ENCODE measurements around the gene KRTAP4-1.
"Not testable (repeated sequence)": the region's sequence is repeated elsewhere in the genome, so short reads cannot be mapped to it uniquely, and the experiment has no call there.

DNA sequence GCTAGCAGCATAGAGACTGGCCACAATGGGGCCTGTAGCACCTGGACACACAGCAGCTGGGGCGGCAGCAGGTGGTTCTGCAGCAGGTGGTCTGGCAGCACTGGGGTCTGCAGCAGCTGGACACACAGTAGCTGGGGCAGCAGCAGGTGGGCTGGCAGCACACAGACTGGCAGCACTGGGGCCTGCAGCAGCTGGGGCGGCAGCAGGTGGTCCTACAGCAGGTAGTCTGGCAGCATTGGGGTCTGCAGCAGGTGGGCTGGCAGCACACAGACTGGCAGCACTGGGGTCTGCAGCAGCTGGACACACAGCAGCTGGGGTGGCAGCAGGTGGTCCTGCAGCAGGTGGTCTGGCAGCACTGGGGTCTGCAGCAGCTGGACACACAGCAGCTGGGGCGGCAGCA is 24.5 kb downstream of the KRTAP4-1 start:
- TF ChIP-seq, protein P1, sequence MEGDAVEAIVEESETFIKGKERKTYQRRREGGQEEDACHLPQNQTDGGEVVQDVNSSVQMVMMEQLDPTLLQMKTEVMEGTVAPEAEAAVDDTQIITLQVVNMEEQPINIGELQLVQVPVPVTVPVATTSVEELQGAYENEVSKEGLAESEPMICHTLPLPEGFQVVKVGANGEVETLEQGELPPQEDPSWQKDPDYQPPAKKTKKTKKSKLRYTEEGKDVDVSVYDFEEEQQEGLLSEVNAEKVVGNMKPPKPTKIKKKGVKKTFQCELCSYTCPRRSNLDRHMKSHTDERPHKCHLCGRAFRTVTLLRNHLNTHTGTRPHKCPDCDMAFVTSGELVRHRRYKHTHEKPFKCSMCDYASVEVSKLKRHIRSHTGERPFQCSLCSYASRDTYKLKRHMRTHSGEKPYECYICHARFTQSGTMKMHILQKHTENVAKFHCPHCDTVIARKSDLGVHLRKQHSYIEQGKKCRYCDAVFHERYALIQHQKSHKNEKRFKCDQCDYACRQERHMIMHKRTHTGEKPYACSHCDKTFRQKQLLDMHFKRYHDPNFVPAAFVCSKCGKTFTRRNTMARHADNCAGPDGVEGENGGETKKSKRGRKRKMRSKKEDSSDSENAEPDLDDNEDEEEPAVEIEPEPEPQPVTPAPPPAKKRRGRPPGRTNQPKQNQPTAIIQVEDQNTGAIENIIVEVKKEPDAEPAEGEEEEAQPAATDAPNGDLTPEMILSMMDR (optimal IDR thresholded peaks at IDR 0.05 in 1 of 3, IDR thresholded peaks at IDR 0.05 in 1 of 3, conservative IDR thresholded peaks at IDR 0.05 in 1 of 3; ENCODE audit: extremely low read depth in 1 of 3, insufficient read depth in 2 of 3, low read length in 3 of 3): not testable (repeated sequence)
- not testable (repeated sequence) for TF ChIP-seq EZH2 (IDR thresholded peaks at IDR 0.05; ENCODE audit: low read length)

Data from keratinocyte (primary cell).